ENCODE measurements around the gene CAMK2B.

Gene CAMK2B

DNA sequence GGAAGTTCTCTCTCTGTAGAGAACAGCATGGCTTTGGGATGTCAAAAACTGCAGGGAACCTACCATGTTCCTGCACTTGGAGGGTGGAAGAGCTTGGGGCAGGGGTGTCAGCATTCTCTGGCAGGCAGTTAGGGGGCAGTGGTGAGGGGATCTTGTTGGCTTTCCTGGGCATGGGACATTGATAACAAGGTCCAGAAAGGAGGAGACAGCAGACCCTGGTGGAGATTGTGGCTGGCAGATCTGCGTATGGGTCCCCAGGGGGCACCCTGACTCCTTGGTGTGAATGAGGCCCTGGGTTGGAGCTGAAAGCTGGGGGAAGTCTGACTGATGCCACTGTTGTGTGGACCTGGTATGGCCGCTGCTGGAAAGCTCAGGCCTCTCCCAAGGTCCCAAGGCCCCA lies 22.9 kb upstream of the CAMK2B start:
- WGBS (ENCODE audit: insufficient coverage, insufficient read length): no CpG with 5 or more reads among the region's 2 CpGs
- DNase-seq (ENCODE audit: low read depth, low spot score): peak; percentile 41
- H3K9me3 ChIP-seq (ENCODE audit: control insufficient read depth, insufficient read depth, low read length): no peaks in the 10 kb centered on the region
- no peak overlapping the region for H3K4me3 ChIP-seq (ENCODE audit: low read length)
- H3K4me1 ChIP-seq (ENCODE audit: control insufficient read depth, insufficient read depth, low read length): no peaks in the 10 kb centered on the region
- H3K27me3 ChIP-seq (ENCODE audit: control insufficient read depth, insufficient read depth, low read length): no peaks in the 10 kb centered on the region
- no peak overlapping the region for H3K27ac ChIP-seq (ENCODE audit: low read length)
- no peaks in the 10 kb centered on the region for H3K36me3 ChIP-seq (ENCODE audit: control insufficient read depth, insufficient read depth, low read length)

DNA sequence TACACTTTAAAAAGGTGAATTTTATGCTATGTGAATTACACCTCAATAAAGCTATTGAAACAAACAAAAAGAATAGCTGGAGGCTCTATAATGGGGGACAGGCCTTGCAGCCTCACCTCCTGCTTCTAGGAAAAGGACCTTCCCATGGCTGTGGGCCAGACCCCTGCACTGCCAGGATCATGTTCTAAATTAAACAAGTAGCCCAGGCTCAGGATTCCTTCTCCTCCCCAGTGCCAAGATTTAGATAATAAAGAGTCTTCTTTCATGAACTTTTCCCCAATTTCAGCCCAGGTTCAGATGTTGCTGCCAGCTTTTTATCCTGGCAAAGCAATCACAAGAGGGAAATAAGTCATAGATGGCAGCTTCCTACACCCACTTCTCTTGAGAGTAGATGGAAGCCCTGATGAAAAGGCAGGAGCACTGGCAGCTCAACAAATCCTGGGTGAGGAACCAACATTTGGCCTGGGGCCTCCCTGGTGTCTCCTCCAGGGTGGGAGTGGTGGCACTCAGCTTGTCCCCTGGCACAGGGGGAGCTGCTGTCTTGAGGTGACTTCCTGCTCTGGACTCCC lies 22.2 kb upstream of the CAMK2B start:
- H3K36me3 ChIP-seq (ENCODE audit: control insufficient read depth, insufficient read depth, low read length): no peaks in the 10 kb centered on the region

DNA sequence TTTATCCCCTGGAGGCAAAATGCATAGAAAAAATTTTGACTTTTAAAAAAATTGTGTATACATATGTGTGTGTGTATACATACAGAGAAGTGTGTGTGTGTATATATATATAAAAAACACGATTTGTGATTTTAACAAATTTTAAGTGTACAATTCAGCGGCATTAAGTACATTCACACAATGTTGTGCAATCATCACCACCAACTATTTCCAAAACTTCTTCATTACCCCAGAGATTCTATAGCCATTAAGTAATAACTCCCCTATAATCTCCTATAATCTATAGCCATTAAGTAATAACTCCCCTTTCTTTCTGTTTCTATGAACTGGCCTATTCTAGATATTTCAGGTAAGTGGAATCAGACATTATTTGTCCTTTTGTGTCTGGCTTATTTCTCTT lies 20.7 kb upstream of the CAMK2B start:
- no peaks in the 10 kb centered on the region; the same call in 1 of the 2 replicates for H3K9me3 ChIP-seq (ENCODE audit: control insufficient read depth, insufficient read depth, low read length)
- WGBS (ENCODE audit: insufficient coverage, insufficient read length): no CpG with 5 or more reads among the region's 2 CpGs

More for the DNA sequence above, 22.2 kb upstream of the CAMK2B start:
- no peak overlapping the region for H3K4me3 ChIP-seq (ENCODE audit: low read length)
- H3K27ac ChIP-seq (ENCODE audit: low read length): no peak overlapping the region
- H3K4me1 ChIP-seq (ENCODE audit: control insufficient read depth, insufficient read depth, low read length): no peaks in the 10 kb centered on the region
- no peaks in the 10 kb centered on the region for H3K27me3 ChIP-seq (ENCODE audit: control insufficient read depth, insufficient read depth, low read length)
- no peaks in the 10 kb centered on the region; the same call in 1 of the 2 replicates for H3K9me3 ChIP-seq (ENCODE audit: control insufficient read depth, insufficient read depth, low read length)
- no peak for DNase-seq (ENCODE audit: low read depth, low spot score)

DNA sequence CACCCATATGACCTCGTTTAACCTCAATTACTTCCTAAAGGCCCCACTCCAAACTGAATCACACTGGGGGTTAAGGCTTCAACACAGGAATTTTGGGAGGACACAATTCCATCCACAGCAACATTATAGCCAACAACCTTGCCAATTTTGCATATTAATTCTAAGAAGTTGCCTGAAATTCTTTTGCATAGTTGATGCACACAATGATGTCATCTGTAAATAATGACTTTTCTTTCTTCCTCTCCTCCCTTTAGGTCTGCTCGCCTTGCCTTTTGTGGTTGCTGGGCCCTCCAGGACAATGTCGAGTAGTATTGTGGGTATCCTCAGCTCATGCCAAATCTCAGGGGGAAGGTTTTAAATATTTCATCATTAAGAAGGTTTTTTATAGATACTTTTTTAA lies 16.0 kb upstream of the CAMK2B start:
- no peaks in the 10 kb centered on the region for H3K4me1 ChIP-seq (ENCODE audit: control insufficient read depth, insufficient read depth, low read length)
- no peaks in the 10 kb centered on the region for H3K36me3 ChIP-seq (ENCODE audit: control insufficient read depth, insufficient read depth, low read length)
- H3K4me3 ChIP-seq (ENCODE audit: low read length): no peak overlapping the region
- DNase-seq (ENCODE audit: low read depth, low spot score): no peak
- no peaks in the 10 kb centered on the region for H3K27me3 ChIP-seq (ENCODE audit: control insufficient read depth, insufficient read depth, low read length)
- no peak overlapping the region for H3K27ac ChIP-seq (ENCODE audit: low read length)
- H3K9me3 ChIP-seq (ENCODE audit: control insufficient read depth, insufficient read depth, low read length): no peaks in the 10 kb centered on the region; the same call in 1 of the 2 replicates
- WGBS (ENCODE audit: insufficient coverage, insufficient read length): no CpG with 5 or more reads among the region's 3 CpGs

More for the DNA sequence above, 20.7 kb upstream of the CAMK2B start:
- Histone ChIP-seq H3K4me3 (ENCODE audit: low read length) (no peak overlapping the region), H3K36me3 (ENCODE audit: control insufficient read depth, insufficient read depth, low read length) (no peaks in the 10 kb centered on the region), H3K27ac (ENCODE audit: low read length) (no peak overlapping the region), H3K4me1 (ENCODE audit: control insufficient read depth, insufficient read depth, low read length) (no peaks in the 10 kb centered on the region), H3K27me3 (ENCODE audit: control insufficient read depth, insufficient read depth, low read length) (no peaks in the 10 kb centered on the region)
- no peak for DNase-seq (ENCODE audit: low read depth, low spot score)

DNA sequence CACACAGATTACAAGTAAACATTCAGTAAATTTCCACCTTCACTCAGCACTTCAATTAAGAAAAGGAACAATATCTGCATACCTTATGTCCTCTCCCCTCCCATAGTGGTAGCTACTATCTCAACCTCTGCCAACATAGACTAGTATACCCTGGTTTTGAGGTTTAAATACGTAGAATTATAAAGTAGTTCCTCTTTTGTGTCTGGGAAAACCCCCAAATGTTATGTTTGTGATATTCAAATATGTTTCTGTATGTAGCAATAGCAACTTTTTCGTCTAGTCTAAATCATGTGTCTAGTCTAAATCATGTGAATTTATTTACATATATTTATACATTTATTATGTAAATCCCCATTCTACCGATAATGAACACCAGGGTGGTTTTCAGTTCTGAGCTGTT lies 13.2 kb upstream of the CAMK2B start:
- H3K4me3 ChIP-seq (ENCODE audit: low read length): no peak overlapping the region
- H3K27ac ChIP-seq (ENCODE audit: low read length): no peak overlapping the region
- DNase-seq (ENCODE audit: low read depth, low spot score): no peak
- no peaks in the 10 kb centered on the region for H3K27me3 ChIP-seq (ENCODE audit: control insufficient read depth, insufficient read depth, low read length)
- H3K9me3 ChIP-seq (ENCODE audit: control insufficient read depth, insufficient read depth, low read length): no peaks in the 10 kb centered on the region; the same call in 1 of the 2 replicates
- no peaks in the 10 kb centered on the region for H3K36me3 ChIP-seq (ENCODE audit: control insufficient read depth, insufficient read depth, low read length)
- no CpG with 5 or more reads among the region's 3 CpGs for WGBS (ENCODE audit: insufficient coverage, insufficient read length)
- no peaks in the 10 kb centered on the region for H3K4me1 ChIP-seq (ENCODE audit: control insufficient read depth, insufficient read depth, low read length)

DNA sequence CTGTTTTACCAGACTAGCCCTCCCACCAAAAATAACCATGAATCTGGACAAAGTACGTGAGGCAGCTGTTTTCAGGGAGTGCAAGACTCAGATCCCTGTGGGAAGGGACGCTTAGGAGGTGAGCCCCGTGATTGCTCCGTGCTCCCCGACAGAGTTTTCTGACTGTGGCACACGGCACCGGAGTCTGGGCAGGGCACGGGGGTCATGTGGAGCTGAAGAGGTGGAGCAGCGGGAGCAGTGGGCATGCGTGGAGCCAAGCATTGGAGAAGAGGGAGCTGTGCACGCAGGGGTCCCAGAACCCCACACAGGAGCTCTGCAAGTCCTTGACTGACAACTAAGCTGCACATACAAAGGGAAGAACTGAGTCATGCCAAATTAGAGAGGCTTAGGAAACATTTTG lies 11.1 kb upstream of the CAMK2B start:
- no peak for DNase-seq (ENCODE audit: low read depth, low spot score)
- Histone ChIP-seq H3K36me3 (ENCODE audit: control insufficient read depth, insufficient read depth, low read length) (no peaks in the 10 kb centered on the region), H3K27me3 (ENCODE audit: control insufficient read depth, insufficient read depth, low read length) (no peaks in the 10 kb centered on the region), H3K4me1 (ENCODE audit: control insufficient read depth, insufficient read depth, low read length) (no peaks in the 10 kb centered on the region), H3K9me3 (ENCODE audit: control insufficient read depth, insufficient read depth, low read length) (no peaks in the 10 kb centered on the region), H3K27ac (ENCODE audit: low read length) (no peak overlapping the region), H3K4me3 (ENCODE audit: low read length) (no peak overlapping the region)
- no CpG with 5 or more reads among the region's 11 CpGs for WGBS (ENCODE audit: insufficient coverage, insufficient read length)

DNA sequence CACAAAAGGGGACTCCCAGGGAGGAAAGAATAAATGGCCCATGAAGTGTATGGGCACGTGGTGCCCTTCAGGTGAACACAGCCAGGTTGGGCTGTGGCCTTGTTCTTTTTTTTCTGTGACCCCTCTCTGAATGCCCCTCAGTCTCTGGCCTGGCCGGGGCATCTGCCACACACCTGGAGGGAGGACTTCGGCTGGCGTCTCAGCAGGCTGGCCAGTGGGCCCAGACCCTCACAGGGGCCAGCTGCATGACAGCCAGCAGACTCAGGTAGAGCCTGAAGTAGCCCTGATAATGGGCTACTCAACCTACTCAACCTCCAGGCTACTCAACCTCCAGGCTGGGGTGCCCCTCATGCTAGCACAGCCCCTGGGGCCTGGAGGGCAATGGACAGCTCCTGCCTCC lies 9.8 kb upstream of the CAMK2B start:
- Histone ChIP-seq H3K4me1 (ENCODE audit: control insufficient read depth, insufficient read depth, low read length) (no peaks in the 10 kb centered on the region), H3K4me3 (ENCODE audit: low read length) (no peak overlapping the region), H3K27ac (ENCODE audit: low read length) (no peak overlapping the region), H3K27me3 (ENCODE audit: control insufficient read depth, insufficient read depth, low read length) (no peaks in the 10 kb centered on the region), H3K9me3 (ENCODE audit: control insufficient read depth, insufficient read depth, low read length) (no peaks in the 10 kb centered on the region), H3K36me3 (ENCODE audit: control insufficient read depth, insufficient read depth, low read length) (no peaks in the 10 kb centered on the region)
- DNase-seq (ENCODE audit: low read depth, low spot score): no peak
- WGBS (ENCODE audit: insufficient coverage, insufficient read length): no CpG with 5 or more reads among the region's 4 CpGs

DNA sequence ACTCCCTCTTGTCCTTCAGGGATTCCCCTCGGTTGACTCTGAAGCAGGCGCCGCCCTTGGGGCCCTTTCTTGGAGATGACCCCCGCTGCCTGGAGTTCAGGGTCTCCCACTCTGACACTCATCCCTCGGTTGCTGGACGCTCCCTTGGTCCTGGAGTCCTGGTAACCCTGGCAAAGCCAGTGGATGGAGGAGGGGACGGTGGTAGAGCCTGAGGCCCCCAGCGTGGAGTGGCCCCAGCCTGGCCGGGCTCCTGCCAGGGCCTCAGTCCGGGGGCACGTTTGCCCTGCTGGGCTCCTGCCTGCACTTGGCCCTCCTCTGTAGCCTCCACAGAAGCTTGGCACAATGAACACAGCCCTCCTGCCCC lies 9.3 kb upstream of the CAMK2B start:
- H3K36me3 ChIP-seq (ENCODE audit: control insufficient read depth, insufficient read depth, low read length): no peaks in the 10 kb centered on the region
- H3K27ac ChIP-seq (ENCODE audit: low read length): no peak overlapping the region

DNA sequence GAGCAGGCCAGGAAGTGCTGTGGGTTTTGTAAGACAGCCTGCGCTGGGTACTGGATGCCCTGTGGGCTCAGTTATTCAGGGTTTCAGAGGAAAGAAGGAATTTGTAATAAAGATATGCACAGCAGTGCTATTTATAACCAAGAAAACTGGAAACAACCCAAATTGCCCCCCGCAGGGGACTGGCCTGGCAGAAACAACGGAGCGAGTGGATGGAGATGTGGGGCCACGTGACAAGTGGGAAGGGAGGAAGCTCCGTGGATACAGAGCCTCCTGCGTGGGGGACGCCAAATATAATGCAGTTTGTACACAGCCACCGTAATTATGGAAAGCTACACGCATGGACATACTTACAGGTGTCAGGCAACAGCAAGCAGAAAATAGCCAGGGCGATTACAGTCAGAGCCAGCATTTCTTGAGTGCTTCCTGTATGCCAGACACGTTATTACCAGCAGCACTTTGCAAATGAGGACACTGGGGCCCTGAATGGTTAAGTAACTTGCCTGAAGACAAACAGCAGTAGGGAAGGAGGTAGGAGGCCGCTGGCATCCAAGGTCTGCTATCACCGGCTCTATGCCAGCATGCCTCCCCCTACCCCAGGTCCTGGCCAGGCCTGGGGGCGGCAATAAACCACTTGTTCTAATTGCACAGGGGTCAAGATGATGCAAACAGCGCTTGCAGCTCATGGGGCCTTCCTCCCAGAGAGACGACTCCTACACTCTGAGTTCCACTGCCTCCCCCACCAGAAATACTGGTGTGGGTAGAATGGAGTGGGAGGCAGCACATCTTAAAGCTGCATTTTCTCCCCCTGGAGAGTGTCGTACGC lies 8.7 kb upstream of the CAMK2B start:
- WGBS (ENCODE audit: insufficient coverage, insufficient read length): no CpG with 5 or more reads among the region's 19 CpGs
- Histone ChIP-seq H3K27ac (ENCODE audit: low read length) (no peak overlapping the region), H3K4me3 (ENCODE audit: low read length) (no peak overlapping the region), H3K9me3 (ENCODE audit: control insufficient read depth, insufficient read depth, low read length) (no peaks in the 10 kb centered on the region), H3K27me3 (ENCODE audit: control insufficient read depth, insufficient read depth, low read length) (no peaks in the 10 kb centered on the region), H3K36me3 (ENCODE audit: control insufficient read depth, insufficient read depth, low read length) (no peaks in the 10 kb centered on the region), H3K4me1 (ENCODE audit: control insufficient read depth, insufficient read depth, low read length) (no peaks in the 10 kb centered on the region)
- DNase-seq (ENCODE audit: low read depth, low spot score): no peak

More for the DNA sequence above, 9.3 kb upstream of the CAMK2B start:
- no CpG with 5 or more reads among the region's 11 CpGs for WGBS (ENCODE audit: insufficient coverage, insufficient read length)
- no peak overlapping the region for H3K4me3 ChIP-seq (ENCODE audit: low read length)
- no peaks in the 10 kb centered on the region for H3K4me1 ChIP-seq (ENCODE audit: control insufficient read depth, insufficient read depth, low read length)
- no peak for DNase-seq (ENCODE audit: low read depth, low spot score)
- no peaks in the 10 kb centered on the region for H3K27me3 ChIP-seq (ENCODE audit: control insufficient read depth, insufficient read depth, low read length)
- H3K9me3 ChIP-seq (ENCODE audit: control insufficient read depth, insufficient read depth, low read length): no peaks in the 10 kb centered on the region

DNA sequence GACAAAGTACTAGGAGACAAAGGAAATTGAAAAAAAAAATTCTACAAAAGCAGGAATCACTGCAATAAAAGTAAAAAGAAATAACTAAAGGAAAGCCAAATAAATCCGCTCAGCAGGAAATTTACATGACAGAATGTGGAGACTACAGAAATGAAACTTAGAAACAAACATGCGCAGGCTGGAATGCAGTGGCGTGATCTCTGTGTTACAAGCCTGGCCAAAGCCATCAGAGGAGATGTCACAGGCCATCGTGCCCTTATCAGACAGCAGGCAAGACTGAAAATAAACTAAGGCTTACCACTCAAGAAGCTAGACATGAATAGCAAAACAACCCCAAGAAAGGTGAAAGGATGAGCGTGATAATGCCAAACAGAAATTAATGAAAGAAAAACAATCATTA lies 6.3 kb upstream of the CAMK2B start:
- H3K36me3 ChIP-seq (ENCODE audit: control insufficient read depth, insufficient read depth, low read length): no peaks in the 10 kb centered on the region
- no peaks in the 10 kb centered on the region for H3K9me3 ChIP-seq (ENCODE audit: control insufficient read depth, insufficient read depth, low read length)
- DNase-seq (ENCODE audit: low read depth, low spot score): no peak
- no peak overlapping the region for H3K27ac ChIP-seq (ENCODE audit: low read length)
- whole genome bisulfite sequencing (ENCODE audit: insufficient coverage, insufficient read length): no CpG with 5 or more reads among the region's 5 CpGs
- peaks cover 4% of the 10 kb centered on the region; the same call in 1 of the 2 replicates for H3K27me3 ChIP-seq (ENCODE audit: control insufficient read depth, insufficient read depth, low read length)
- H3K4me1 ChIP-seq (ENCODE audit: control insufficient read depth, insufficient read depth, low read length): no peaks in the 10 kb centered on the region
- no peak overlapping the region for H3K4me3 ChIP-seq (ENCODE audit: low read length)

DNA sequence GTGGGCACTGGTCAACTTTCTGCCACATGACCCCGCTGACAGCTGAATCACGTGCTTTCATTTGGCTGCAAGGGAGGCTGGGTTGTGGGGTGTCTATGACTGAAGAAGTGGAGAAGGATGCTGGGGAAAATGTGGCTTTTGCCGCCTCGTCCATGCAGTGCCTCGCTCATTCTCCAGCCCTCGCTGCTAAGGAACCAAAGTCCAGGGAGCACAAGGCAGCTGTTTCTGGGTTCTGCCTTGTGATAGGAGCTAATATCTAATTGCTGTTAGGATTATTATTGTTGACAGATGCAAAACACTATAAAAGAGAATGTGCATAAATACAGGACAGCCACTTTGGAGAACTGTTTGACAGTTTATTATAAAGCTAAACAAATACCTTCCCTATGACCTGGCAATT lies 4.9 kb upstream of the CAMK2B start:
- H3K4me1 ChIP-seq (ENCODE audit: control insufficient read depth, insufficient read depth, low read length): no peaks in the 10 kb centered on the region
- H3K27me3 ChIP-seq (ENCODE audit: control insufficient read depth, insufficient read depth, low read length): peaks cover 10% of the 10 kb centered on the region; the same call in 1 of the 2 replicates
- no peak overlapping the region for H3K4me3 ChIP-seq (ENCODE audit: low read length)
- WGBS (ENCODE audit: insufficient coverage, insufficient read length): no CpG with 5 or more reads among the region's 6 CpGs
- H3K36me3 ChIP-seq (ENCODE audit: control insufficient read depth, insufficient read depth, low read length): no peaks in the 10 kb centered on the region
- no peak for DNase-seq (ENCODE audit: low read depth, low spot score)
- no peak overlapping the region for H3K27ac ChIP-seq (ENCODE audit: low read length)
- H3K9me3 ChIP-seq (ENCODE audit: control insufficient read depth, insufficient read depth, low read length): no peaks in the 10 kb centered on the region

Data from iPS DF 6.9 (cell line).